K562 (cell line): ENCODE measurements around the gene TBL2. TPM values are rescaled to one million over a fixed set of nuclear protein-coding genes. Genes with fewer than 3 reads are reported as not detected.

Experiments
- C11orf30 ChIP-seq: fragments of 450-650 bp; IDR thresholded peaks from 2 replicates; pipeline ENCODE4 v1.6.1; 2016; ENCODE audit warnings: low read depth, mild to moderate bottlenecking
- CSDE1 ChIP-seq, 2 experiments: fragments of 450-650 bp; IDR thresholded peaks; 2 replicates each; pipeline ENCODE4 v1.6.1; 2016; ENCODE audit warnings: mild to moderate bottlenecking in 1 of 2
- ETS2 ChIP-seq: IDR thresholded peaks from 2 replicates; pipeline ENCODE4 v1.6.1; 2016; ENCODE audit warnings: borderline replicate concordance, missing genetic modification characterization, mild to moderate bottlenecking, moderate library complexity, missing compliant biosample characterization; ENCODE audit not compliant: poor library complexity, severe bottlenecking
- ETV1 ChIP-seq: fragments of 450-650 bp; conservative IDR thresholded peaks from 2 replicates; pipeline ENCODE4 v1.6.1; 2016; ENCODE audit warnings: missing genetic modification characterization, control low read depth, low read depth, missing compliant biosample characterization
- FOXJ2 ChIP-seq: fragments of 200-800 bp; sonication (Bioruptor generic); IDR thresholded peaks from 2 replicates; pipeline ENCODE4 v1.6.1; 2016; ENCODE audit warnings: missing genetic modification characterization, missing compliant biosample characterization
- HNRNPH1 ChIP-seq: fragments of 200-400 bp; formaldehyde crosslinking; optimal IDR thresholded peaks from 2 replicates; pipeline ENCODE3; 2017; ENCODE audit warnings: low read depth, mild to moderate bottlenecking, low read length, moderate library complexity
- KAT8 ChIP-seq: fragments of 450-650 bp; IDR thresholded peaks from 2 replicates; pipeline ENCODE4 v1.6.1; 2016; ENCODE audit warnings: low read depth, mild to moderate bottlenecking
- MEF2A ChIP-seq: IDR thresholded peaks from 2 replicates; pipeline ENCODE4 v1.6.1; 2011; ENCODE audit warnings: low read depth, mild to moderate bottlenecking, low read length, moderate library complexity; ENCODE audit not compliant: control insufficient read depth
- NBN ChIP-seq: fragments of 450-650 bp; IDR thresholded peaks from 2 replicates; pipeline ENCODE4 v1.6.1; 2016; ENCODE audit warnings: low read depth, mild to moderate bottlenecking
- NCOA6 ChIP-seq: fragments of 450-650 bp; IDR thresholded peaks from 2 replicates; pipeline ENCODE4 v1.6.1; 2017; ENCODE audit warnings: mild to moderate bottlenecking
- NFYB ChIP-seq: IDR thresholded peaks from 2 replicates; pipeline ENCODE4 v1.6.1; 2011; ENCODE audit warnings: mild to moderate bottlenecking, moderate library complexity; ENCODE audit not compliant: insufficient read length; ENCODE audit errors: extremely low read depth
- PCBP1 ChIP-seq: fragments of 200-400 bp; formaldehyde crosslinking; IDR thresholded peaks from 2 replicates; pipeline ENCODE4 v1.6.1; 2018; ENCODE audit warnings: mild to moderate bottlenecking, low read depth, low read length; ENCODE audit not compliant: poor library complexity, severe bottlenecking
- PPARD ChIP-seq: fragments of 250-450 bp; sonication (Bioruptor Pico); IDR thresholded peaks from 2 replicates; pipeline ENCODE4 v1.8.0; 2022; ENCODE audit warnings: inconsistent platforms, mild to moderate bottlenecking, moderate library complexity
- PTRF ChIP-seq: fragments of 450-650 bp; IDR thresholded peaks from 2 replicates; pipeline ENCODE4 v1.6.1; 2016; ENCODE audit warnings: mild to moderate bottlenecking, missing genetic modification characterization, missing compliant biosample characterization
- polyA plus RNA-seq, 8 experiments: library from polyadenylated mRNA; depleted of rRNA in 4 of 8; stranded (reverse) in 5 of 8; unstranded in 3 of 8; fragments of >200 nt; fragmentation: Nextera tagmentation in 2 of 8; fragmentation: Illumina TruSeq in 1 of 8; extraction: Ambion mirVana in 2 of 8; extraction: Trizol in 1 of 8; gene quantifications; 2 replicates each; pipeline versions ENCODE4 v1.2.1 to v1.2.3, GENCODE V29; 2011 to 2014; ENCODE audit warnings: inconsistent platforms in 1 of 8, missing spikeins in 1 of 8
- total RNA-seq, 7 experiments: library from RNA; depleted of rRNA in 6 of 7; stranded (reverse); fragments of >200 nt in 6 of 7; fragmentation: Illumina TruSeq in 2 of 7; extraction: Trizol in 2 of 7; gene quantifications; 2 replicates each; pipeline versions ENCODE4 v1.2.1 to v1.2.3, GENCODE V29; 2011 to 2021; ENCODE audit warnings: low replicate concordance in 1 of 7
- TF ChIP-seq, protein P1 (sequence below): fragments of 200-800 bp; sonication (Bioruptor generic); IDR thresholded peaks from 2 replicates; pipeline ENCODE4 v1.6.1; 2016; ENCODE audit warnings: missing genetic modification characterization, missing compliant biosample characterization
- TF ChIP-seq, protein P2 (sequence below): fragments of 250-450 bp; sonication (Bioruptor Pico); IDR thresholded peaks from 2 replicates; pipeline ENCODE4 v1.4.0; 2020
- TF ChIP-seq, protein P3 (sequence below): fragments of 250-450 bp; sonication (Bioruptor Pico); IDR thresholded peaks from 2 replicates; pipeline ENCODE4 v1.5.0; 2022; ENCODE audit warnings: mild to moderate bottlenecking
- TF ChIP-seq, protein P4 (sequence below): fragments of 250-450 bp; sonication (Bioruptor Pico); IDR thresholded peaks from 2 replicates; pipeline ENCODE4 v1.5.1; 2021; ENCODE audit warnings: mild to moderate bottlenecking

Gene TBL2
- total and polyA plus RNA-seq, 9 of the 15 experiments (the other 6 are each of a cell fraction or from before 2014, with no cell fraction given), result 2.5 to 123 (median 49.2) TPM

DNA sequence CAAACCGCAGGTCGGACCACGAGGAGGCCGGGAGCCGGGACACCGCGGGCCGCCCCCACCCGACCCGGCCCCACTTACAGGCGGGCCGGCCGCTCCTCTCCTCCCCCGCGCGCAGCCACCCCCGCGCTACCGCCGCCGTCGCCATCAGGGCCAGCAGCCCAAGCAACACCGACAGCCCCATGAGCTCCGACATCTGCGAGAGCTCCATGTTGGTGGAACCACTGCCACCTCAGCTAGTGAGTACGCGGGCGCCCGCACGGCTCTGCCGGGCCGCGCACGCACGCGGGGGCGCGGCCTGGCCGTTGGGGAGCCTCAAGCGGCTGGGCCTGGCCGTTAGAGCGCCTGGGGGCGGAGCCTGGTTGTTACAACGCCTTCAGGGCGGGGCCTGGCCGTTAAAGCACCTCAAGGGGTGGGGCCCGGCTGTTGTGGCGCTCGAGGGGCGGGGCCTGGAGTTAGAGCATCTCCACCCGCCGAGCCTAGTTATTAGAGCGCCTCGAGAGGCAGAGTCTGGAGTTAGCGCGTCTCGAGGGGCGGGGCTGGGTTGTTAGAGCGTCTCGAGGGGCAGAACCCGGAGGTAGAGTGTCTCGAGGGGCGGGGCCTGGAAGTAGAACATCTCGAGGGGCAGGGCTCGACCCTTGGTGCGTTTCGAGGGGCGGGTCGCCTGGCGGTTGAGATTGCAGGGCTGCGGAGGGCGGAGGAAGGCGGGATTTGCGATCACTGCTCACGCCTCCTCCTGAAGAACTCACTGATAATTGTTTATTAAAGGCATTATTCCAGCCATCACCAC lies at the start of gene TBL2 (continued):
- TF ChIP-seq, protein P1, sequence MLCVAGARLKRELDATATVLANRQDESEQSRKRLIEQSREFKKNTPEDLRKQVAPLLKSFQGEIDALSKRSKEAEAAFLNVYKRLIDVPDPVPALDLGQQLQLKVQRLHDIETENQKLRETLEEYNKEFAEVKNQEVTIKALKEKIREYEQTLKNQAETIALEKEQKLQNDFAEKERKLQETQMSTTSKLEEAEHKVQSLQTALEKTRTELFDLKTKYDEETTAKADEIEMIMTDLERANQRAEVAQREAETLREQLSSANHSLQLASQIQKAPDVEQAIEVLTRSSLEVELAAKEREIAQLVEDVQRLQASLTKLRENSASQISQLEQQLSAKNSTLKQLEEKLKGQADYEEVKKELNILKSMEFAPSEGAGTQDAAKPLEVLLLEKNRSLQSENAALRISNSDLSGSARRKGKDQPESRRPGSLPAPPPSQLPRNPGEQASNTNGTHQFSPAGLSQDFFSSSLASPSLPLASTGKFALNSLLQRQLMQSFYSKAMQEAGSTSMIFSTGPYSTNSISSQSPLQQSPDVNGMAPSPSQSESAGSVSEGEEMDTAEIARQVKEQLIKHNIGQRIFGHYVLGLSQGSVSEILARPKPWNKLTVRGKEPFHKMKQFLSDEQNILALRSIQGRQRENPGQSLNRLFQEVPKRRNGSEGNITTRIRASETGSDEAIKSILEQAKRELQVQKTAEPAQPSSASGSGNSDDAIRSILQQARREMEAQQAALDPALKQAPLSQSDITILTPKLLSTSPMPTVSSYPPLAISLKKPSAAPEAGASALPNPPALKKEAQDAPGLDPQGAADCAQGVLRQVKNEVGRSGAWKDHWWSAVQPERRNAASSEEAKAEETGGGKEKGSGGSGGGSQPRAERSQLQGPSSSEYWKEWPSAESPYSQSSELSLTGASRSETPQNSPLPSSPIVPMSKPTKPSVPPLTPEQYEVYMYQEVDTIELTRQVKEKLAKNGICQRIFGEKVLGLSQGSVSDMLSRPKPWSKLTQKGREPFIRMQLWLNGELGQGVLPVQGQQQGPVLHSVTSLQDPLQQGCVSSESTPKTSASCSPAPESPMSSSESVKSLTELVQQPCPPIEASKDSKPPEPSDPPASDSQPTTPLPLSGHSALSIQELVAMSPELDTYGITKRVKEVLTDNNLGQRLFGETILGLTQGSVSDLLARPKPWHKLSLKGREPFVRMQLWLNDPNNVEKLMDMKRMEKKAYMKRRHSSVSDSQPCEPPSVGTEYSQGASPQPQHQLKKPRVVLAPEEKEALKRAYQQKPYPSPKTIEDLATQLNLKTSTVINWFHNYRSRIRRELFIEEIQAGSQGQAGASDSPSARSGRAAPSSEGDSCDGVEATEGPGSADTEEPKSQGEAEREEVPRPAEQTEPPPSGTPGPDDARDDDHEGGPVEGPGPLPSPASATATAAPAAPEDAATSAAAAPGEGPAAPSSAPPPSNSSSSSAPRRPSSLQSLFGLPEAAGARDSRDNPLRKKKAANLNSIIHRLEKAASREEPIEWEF (CRISPR knock-in tag), result no peak
- TF ChIP-seq PCBP1, result peak; percentile 94
- 0 out of 2 replicates have a peak, but pooled peaks have one; percentile 5 for TF ChIP-seq FOXJ2 (tag)
- TF ChIP-seq, protein P2, sequence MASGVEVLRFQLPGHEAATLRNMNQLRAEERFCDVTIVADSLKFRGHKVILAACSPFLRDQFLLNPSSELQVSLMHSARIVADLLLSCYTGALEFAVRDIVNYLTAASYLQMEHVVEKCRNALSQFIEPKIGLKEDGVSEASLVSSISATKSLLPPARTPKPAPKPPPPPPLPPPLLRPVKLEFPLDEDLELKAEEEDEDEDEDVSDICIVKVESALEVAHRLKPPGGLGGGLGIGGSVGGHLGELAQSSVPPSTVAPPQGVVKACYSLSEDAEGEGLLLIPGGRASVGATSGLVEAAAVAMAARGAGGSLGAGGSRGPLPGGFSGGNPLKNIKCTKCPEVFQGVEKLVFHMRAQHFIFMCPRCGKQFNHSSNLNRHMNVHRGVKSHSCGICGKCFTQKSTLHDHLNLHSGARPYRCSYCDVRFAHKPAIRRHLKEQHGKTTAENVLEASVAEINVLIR (CRISPR knock-in tag), result no peak
- TF ChIP-seq KAT8, result no peak
- no peak for TF ChIP-seq NCOA6
- TF ChIP-seq, protein P3, sequence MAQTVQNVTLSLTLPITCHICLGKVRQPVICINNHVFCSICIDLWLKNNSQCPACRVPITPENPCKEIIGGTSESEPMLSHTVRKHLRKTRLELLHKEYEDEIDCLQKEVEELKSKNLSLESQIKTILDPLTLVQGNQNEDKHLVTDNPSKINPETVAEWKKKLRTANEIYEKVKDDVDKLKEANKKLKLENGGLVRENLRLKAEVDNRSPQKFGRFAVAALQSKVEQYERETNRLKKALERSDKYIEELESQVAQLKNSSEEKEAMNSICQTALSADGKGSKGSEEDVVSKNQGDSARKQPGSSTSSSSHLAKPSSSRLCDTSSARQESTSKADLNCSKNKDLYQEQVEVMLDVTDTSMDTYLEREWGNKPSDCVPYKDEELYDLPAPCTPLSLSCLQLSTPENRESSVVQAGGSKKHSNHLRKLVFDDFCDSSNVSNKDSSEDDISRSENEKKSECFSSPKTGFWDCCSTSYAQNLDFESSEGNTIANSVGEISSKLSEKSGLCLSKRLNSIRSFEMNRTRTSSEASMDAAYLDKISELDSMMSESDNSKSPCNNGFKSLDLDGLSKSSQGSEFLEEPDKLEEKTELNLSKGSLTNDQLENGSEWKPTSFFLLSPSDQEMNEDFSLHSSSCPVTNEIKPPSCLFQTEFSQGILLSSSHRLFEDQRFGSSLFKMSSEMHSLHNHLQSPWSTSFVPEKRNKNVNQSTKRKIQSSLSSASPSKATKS (CRISPR knock-in tag), result no peak
- no peak for TF ChIP-seq MEF2A
- TF ChIP-seq ETS2 (tag), result no peak
- TF ChIP-seq PTRF (tag), result no peak
- no peak for TF ChIP-seq NBN
- no peak for TF ChIP-seq NFYB
- no peak for TF ChIP-seq ETV1 (tag)
- TF ChIP-seq, protein P4, sequence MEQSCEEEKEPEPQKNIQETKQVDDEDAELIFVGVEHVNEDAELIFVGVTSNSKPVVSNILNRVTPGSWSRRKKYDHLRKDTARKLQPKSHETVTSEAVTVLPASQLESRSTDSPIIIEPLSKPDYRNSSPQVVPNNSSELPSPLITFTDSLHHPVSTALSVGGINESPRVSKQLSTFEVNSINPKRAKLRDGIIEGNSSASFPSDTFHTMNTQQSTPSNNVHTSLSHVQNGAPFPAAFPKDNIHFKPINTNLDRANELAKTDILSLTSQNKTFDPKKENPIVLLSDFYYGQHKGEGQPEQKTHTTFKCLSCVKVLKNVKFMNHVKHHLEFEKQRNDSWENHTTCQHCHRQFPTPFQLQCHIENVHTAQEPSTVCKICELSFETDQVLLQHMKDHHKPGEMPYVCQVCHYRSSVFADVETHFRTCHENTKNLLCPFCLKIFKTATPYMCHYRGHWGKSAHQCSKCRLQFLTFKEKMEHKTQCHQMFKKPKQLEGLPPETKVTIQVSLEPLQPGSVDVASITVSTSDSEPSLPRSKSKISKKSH (CRISPR knock-in tag), result no peak
- no peak for TF ChIP-seq PPARD
- peak in 1 of 2 experiments; percentile 34; a peak in 1 of 4 replicates for TF ChIP-seq CSDE1 (IDR thresholded peaks at IDR 0.05)
- no peak for TF ChIP-seq HNRNPH1
- TF ChIP-seq C11orf30, result no peak
